ENCODE data around the gene AGR3.

Gene AGR3

GRCh38 chr7:16891874-16892643, 10.3 kb upstream of the AGR3 start:
- H3K27ac ChIP-seq: no peak overlapping the region
- no peaks in the 10 kb centered on the region for H3K9me3 ChIP-seq (ENCODE audit: severe bottlenecking)
- no peak for DNase-seq
- no peak for TF ChIP-seq CTCF (IDR thresholded peaks at IDR 0.05; ENCODE audit: low read depth, low read length)
- H3K36me3 ChIP-seq: no peaks in the 10 kb centered on the region
- no peaks in the 10 kb centered on the region for H3K27me3 ChIP-seq (ENCODE audit: insufficient read depth, low read depth, severe bottlenecking)
- no peak overlapping the region for H3K4me3 ChIP-seq (ENCODE audit: low read depth, low read length)

- no peaks in the 10 kb centered on the region for H3K36me3 ChIP-seq
- TF ChIP-seq CTCF (IDR thresholded peaks at IDR 0.05; ENCODE audit: low read depth, low read length): 0 out of 2 replicates have a peak, but pooled peaks have one; percentile 13
- no peaks in the 10 kb centered on the region for H3K27me3 ChIP-seq (ENCODE audit: insufficient read depth, low read depth, severe bottlenecking)
- DNase-seq: no peak
- no peaks in the 10 kb centered on the region for H3K9me3 ChIP-seq (ENCODE audit: severe bottlenecking)
- H3K4me3 ChIP-seq (ENCODE audit: low read depth, low read length): no peak overlapping the region
- H3K27ac ChIP-seq: no peak overlapping the region
Measured at GRCh38 chr7:16891338-16891737, 9.6 kb upstream of the AGR3 start.

- DNase-seq: no peak
- no peaks in the 10 kb centered on the region for H3K36me3 ChIP-seq
- no peak overlapping the region for H3K4me3 ChIP-seq (ENCODE audit: low read depth, low read length)
- no peak for TF ChIP-seq CTCF (IDR thresholded peaks at IDR 0.05; ENCODE audit: low read depth, low read length)
- no peak overlapping the region for H3K27ac ChIP-seq
- no peaks in the 10 kb centered on the region for H3K9me3 ChIP-seq (ENCODE audit: severe bottlenecking)
- H3K27me3 ChIP-seq (ENCODE audit: insufficient read depth, low read depth, severe bottlenecking): no peaks in the 10 kb centered on the region
Measured at GRCh38 chr7:16889851-16890415, 8.2 kb upstream of the AGR3 start.

GRCh38 chr7:16889305-16889704, 7.5 kb upstream of the AGR3 start:
- TF ChIP-seq CTCF (IDR thresholded peaks at IDR 0.05; ENCODE audit: low read depth, low read length): no peak
- H3K9me3 ChIP-seq (ENCODE audit: severe bottlenecking): no peaks in the 10 kb centered on the region
- DNase-seq: no peak
- no peak overlapping the region for H3K4me3 ChIP-seq (ENCODE audit: low read depth, low read length)
- no peak overlapping the region for H3K27ac ChIP-seq
- no peaks in the 10 kb centered on the region for H3K36me3 ChIP-seq
- no peaks in the 10 kb centered on the region for H3K27me3 ChIP-seq (ENCODE audit: insufficient read depth, low read depth, severe bottlenecking)

GRCh38 chr7:16883918-16884317, 2.1 kb upstream of the AGR3 start:
- Histone ChIP-seq H3K4me3 (ENCODE audit: low read depth, low read length) (no peak overlapping the region), H3K27ac (no peak overlapping the region), H3K36me3 (no peaks in the 10 kb centered on the region), H3K9me3 (ENCODE audit: severe bottlenecking) (no peaks in the 10 kb centered on the region), H3K27me3 (ENCODE audit: insufficient read depth, low read depth, severe bottlenecking) (no peaks in the 10 kb centered on the region)
- TF ChIP-seq CTCF (IDR thresholded peaks at IDR 0.05; ENCODE audit: low read depth, low read length): no peak
- DNase-seq: no peak
